HL-60 (cell line): ENCODE data around the gene PXDN.

ENCODE experiments used
- POLR2AphosphoS5 ChIP-seq: IDR thresholded peaks from 2 replicates; pipeline ENCODE4 v1.6.1; 2012; ENCODE audit warnings: low read depth
- SPI1 ChIP-seq: IDR thresholded peaks from 2 replicates; pipeline ENCODE4 v1.6.1; 2012; ENCODE audit warnings: low read depth, mild to moderate bottlenecking, borderline replicate concordance
- TF ChIP-seq, protein P1 (sequence below): IDR thresholded peaks from one replicate; pipeline ENCODE4 v1.5.1; 2011; ENCODE audit warnings: low read length, control low read depth, inconsistent platforms; ENCODE audit not compliant: insufficient read depth

DNA sequence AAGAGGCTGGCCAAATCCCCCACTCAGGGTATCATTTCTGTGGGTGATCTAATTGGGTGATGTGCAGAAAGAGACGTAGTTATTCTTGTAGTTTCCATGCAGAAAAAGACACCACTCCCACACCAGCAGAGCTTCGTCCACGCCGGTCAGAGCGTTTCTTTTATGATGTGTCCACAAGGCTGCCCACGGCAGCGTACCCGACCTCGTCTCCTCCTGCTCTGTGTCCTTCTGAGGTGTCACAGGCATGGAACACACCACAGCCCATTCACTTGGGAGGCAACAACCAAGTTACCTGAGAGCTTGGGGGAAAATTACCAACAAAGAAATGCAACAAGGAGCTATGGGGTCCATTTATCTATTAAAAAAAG is 131.3 kb downstream of the PXDN start:
- TF ChIP-seq, protein P1, sequence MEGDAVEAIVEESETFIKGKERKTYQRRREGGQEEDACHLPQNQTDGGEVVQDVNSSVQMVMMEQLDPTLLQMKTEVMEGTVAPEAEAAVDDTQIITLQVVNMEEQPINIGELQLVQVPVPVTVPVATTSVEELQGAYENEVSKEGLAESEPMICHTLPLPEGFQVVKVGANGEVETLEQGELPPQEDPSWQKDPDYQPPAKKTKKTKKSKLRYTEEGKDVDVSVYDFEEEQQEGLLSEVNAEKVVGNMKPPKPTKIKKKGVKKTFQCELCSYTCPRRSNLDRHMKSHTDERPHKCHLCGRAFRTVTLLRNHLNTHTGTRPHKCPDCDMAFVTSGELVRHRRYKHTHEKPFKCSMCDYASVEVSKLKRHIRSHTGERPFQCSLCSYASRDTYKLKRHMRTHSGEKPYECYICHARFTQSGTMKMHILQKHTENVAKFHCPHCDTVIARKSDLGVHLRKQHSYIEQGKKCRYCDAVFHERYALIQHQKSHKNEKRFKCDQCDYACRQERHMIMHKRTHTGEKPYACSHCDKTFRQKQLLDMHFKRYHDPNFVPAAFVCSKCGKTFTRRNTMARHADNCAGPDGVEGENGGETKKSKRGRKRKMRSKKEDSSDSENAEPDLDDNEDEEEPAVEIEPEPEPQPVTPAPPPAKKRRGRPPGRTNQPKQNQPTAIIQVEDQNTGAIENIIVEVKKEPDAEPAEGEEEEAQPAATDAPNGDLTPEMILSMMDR: no peak
- TF ChIP-seq POLR2AphosphoS5: no peak
- TF ChIP-seq SPI1: no peak
